Stimulated activated CD8-positive, alpha-beta memory T cell treated with anti-CD3 and anti-CD28 coated beads, Interleukin-15, amount 100 ng/mL, for 48 hours (primary cell): ENCODE measurements around the gene IRAG1.

Source experiments
- DNase-seq, 2 donors: peaks; one replicate each; pipeline ENCODE4 v3.0.0-alpha.2; 2020; ENCODE audit warnings: low read depth in 2 of 2

The IRAG1 gene, protein sequence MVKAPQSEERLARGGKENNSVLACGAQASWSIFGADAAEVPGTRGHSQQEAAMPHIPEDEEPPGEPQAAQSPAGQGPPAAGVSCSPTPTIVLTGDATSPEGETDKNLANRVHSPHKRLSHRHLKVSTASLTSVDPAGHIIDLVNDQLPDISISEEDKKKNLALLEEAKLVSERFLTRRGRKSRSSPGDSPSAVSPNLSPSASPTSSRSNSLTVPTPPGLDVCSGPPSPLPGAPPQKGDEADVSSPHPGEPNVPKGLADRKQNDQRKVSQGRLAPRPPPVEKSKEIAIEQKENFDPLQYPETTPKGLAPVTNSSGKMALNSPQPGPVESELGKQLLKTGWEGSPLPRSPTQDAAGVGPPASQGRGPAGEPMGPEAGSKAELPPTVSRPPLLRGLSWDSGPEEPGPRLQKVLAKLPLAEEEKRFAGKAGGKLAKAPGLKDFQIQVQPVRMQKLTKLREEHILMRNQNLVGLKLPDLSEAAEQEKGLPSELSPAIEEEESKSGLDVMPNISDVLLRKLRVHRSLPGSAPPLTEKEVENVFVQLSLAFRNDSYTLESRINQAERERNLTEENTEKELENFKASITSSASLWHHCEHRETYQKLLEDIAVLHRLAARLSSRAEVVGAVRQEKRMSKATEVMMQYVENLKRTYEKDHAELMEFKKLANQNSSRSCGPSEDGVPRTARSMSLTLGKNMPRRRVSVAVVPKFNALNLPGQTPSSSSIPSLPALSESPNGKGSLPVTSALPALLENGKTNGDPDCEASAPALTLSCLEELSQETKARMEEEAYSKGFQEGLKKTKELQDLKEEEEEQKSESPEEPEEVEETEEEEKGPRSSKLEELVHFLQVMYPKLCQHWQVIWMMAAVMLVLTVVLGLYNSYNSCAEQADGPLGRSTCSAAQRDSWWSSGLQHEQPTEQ

DNA sequence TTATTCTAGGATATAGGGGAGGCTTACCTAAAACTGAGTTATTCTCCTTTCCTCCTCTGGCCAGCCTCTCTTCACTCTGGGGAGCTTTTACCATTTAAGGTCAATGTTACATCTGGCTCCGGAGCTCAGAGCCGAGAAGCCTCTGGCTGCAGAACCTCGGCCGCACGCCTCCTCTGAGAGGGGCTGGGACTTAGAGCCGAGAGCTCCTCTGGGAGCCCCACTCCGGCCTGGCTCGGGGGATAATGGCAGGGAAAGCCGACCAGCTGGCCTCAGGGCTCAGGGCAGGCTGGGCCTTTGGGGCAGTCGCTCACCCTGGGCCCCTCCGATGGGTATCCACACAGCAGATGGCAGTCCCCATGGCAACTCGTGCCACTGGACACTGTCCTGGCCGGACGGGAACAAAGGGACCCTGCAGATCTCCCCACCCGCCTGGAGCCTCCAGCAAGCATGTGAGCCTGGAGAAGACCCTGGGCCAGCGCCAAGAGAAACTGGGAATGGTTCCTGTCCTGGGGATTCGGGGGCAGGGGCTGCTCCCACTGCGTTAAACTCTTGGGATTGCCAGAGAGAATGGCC is at the start of gene IRAG1:
TSS of gene IRAG1 (minus strand) at position 247 of the 573 bp plus-strand sequence. CDS start at position 94, 153 bp downstream.
- no peak for DNase-seq

DNA sequence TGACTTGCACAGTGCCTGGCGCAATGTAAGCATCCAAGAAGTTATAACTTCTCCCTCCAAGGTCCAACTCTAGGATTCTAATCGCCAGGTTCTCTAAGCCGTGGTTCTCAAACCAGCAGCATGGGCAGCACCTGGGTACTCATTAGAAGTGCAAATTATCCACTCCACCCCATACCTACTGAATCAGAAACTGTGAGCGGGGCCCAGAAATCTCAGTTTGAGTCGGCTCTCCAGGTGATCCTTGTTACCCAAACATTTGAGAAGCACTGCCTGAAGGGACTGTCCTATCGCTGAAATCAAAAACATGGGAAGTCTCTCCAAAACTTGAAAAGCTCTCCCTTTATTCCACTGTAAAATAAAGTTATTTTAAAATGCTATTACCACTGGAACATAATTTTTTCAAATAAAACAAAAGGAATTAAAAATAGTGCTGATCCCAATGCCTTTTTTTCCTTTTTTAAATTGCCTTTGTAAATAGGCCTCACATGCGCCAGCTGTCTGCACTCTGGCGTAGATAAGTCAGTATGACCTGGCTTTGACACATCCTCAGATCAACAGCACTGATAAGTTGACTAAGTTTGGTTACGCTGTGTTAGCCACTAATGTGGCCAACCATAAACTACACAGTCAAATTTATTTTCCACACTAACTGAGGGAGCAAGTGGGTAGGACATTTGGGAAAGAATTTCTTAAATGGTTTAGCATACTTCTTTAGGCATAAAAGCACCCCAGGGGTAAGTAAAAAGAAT is 49.1 kb upstream of the IRAG1 start:
- no peak for DNase-seq

DNA sequence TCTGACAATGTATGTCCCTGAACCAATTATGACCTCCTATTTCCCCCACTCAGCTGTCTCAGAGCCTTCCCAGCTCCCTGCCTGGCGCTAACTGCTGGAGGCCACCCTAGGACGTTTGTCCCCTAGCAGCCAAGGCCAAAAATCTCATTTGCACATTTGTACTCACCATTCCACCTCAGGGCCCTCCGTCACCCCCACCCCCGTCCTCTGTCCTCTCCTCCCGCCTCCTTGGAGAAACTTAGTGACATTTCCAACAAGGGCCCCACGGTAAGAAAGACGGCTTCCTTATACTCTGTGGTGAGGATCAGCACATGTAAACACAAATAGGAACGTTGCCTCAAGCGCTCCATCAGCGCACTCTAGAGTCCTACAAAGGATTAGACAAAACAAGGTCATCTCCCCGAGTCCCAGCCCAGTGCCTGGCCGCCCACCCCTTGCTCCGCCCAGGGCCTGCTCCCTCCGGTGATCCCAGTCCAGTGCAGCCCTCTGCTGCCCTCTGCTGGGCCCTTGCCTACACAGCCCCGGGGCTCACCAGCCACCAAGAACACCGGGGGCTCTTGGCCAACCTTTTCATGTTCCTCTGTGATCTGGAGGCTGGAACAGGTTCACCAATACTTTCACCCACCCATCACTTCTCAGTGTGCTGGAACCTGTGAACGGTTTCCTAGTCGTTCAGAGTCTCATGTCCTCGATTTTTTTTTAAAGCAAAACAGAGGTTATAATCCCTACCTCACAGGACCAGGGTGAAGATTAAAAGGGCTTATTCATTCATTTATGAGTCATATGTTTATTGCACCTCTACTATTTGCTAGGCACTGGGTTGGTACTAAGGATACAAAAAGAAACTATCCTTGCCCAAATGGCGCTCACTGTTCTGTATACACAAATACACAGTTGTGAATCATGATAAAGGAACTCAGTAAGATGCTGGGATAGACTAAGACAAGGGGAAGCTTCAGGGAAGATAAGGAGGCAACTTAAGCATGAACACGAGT is 42.2 kb upstream of the IRAG1 start:
- DNase-seq: peak; percentile 83 to 85

DNA sequence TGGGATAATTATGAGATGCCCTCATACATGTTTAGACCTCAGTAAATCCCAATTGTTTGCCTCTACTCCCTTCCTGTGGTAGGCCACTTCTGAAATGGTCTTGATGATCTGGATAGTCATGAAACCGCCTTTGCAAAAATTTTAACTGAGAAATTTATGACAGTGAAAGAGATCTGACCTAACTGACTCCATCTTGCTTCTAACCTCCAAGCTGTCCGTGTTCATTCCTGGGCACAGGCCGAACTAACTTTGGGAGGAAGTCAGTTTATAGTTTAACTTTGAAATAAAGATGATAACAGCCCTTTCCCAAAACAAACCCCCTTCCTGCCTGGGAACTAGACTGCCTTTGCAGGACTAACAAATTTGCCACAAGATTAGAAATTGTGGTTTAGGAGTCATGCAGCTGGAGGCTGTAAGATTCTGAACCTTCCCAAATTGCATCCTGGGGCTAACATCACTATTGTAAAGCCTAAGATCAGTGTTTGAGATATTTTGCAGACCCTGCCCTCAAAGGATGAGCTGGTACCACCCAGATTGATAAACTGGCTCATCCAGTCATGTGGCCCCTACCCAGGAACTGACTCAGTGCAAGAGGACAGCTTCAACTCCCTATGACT is 37.6 kb upstream of the IRAG1 start:
- no peak for DNase-seq

DNA sequence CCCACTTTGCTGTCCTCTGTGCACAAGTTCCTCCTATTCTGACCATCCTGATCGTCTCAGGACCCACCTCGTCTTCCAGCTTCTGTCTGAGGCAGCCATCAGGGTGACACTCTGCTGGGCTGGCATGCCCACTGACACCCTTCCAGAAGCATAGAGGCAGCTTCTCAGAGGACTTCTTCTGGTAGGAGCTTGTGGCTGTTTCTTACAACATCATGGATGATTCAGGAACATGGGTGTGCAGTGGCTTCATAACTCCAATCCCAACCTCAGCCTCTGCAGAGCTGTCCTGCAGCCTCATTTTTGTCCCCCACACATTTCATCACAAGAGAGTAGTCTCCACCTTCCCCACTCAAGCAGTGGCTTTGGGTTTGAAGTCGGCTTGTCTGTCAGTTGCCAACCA is 36.6 kb upstream of the IRAG1 start:
- DNase-seq: no peak

DNA sequence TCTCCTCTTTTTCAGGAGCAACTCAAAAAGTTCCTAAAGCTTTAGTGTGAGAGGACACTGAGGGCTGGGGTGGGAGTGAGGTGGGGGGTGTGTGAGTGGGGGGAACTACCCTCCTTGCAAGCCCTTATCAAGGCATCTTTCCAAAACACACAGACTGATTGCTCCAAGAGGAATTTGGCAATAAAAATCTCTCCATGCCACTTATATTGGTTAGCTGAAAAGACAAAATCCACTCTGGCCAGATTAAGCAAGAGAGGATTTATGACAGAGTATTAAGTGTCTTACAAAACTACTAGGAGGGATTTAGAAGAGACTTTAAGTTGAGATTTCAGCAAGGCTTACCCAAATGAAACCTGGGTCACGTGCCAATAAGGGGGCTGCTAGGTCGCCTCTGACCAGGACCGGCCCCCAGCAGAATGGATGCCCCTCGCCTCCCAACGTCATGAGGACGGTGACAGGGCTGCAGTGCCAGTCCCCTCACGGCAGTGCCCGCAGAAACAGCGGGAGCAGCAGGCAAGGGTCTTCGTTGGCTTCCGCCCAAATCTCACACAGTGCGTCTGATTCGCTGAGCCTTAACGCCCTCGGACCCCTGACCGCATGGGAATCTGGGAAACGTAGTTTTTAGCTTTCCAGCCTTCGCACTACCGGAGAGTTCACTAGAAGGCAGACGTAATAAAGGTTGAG is 35.4 kb upstream of the IRAG1 start:
- DNase-seq: no peak

DNA sequence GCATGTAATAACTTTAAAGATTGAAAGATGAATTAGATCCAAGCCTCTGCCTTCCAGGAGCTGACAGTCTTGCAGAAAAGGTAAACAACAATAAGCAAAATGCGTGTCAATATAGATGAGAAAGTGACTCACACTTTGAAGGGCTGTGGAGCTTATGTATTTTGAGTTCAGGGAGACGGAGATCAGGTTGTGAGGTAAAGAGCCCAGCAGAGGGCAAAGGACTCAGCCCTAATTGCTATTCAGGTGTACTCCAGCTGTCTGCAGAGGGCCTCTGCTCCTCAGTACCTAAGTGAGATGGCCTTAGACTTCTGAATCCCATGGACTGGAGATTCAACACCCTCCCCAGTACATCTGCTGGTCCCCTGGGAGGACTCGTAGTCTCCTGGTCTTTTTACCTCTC is 34.6 kb upstream of the IRAG1 start:
- no peak for DNase-seq

DNA sequence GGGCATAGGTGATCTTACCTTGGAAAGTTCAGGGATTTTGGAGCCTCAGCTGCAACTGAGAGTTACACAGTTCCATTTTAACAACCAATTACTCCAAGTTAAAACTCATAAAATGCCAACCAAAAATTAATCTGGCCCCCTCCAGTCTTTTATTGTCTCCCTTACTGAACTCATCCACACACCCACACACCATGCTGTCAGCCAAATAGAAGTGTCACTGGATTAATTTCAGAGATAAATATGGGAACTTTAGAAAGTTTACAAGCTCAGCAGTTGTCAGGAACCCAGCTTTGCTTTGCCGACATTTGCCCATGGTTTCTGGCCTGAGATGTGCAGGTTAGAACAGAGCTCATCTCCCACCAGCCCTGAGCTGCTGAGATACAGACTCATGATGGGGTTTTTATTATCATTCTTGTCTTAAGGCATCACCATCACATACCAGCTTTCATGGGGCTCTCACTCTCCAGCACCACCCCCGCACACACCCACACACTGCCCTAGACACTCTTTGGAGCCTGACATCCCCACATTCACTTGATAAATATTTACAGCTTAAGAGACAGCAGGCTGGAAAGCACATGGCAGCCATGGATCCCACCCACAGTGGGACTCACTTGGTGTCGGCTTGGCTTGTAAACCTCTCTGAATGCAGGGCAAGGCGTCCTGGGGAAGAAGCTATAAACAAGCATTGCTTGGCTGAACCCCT is 33.7 kb upstream of the IRAG1 start:
- no peak for DNase-seq

DNA sequence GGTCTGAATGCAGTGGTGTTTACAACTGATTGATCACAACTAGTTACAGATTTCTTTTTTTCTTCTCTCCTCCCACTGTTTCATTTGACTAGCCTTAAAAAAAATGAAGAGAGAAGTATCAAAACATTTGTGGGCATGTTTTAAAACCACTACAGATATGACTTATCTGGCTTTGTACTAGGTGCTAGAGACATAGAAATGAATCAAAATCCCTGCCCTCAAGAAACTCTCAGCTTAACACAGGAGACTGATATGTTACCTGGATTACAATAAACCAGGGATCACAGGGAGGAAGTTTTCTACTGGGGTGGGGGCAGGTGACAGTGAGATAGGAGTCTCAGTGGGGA is 32.3 kb upstream of the IRAG1 start:
- no peak for DNase-seq

DNA sequence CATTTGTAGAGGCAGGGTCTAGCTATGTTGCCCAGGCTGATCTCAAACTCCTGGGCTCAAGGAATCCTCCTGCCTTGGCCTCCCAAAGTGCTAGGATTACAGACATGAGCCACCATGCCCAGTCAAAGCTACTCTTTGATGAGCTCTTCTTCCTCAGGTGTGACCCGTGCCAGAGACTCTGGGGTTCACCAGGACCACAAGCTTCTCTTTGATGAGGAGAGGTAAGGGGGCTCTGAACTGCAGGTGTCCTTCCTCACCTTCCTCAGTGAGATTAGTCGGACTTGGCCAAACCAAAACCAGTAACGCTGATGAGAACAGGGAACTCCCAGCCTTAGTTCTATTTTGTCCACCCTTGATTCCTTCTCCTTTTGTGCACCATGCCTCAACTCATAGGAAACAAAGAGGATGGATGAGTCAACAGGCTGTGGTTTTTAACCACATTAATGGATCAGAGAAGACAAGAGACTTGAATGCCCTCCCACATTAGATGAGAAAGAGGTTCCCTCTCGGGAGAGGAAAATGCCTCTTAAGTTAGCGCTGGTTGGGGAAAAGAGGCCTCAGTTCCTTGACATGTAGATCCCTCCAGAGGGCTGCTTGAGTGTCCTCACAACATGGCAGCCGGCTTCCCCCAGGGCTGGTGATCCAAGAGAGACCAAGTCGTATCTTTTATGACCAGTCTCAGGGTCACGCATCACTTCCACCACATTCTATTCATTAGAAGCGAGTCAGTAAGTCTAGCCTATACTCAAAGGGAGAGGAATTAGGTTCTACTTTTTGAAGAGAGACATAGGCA is 31.8 kb upstream of the IRAG1 start:
- no peak for DNase-seq

DNA sequence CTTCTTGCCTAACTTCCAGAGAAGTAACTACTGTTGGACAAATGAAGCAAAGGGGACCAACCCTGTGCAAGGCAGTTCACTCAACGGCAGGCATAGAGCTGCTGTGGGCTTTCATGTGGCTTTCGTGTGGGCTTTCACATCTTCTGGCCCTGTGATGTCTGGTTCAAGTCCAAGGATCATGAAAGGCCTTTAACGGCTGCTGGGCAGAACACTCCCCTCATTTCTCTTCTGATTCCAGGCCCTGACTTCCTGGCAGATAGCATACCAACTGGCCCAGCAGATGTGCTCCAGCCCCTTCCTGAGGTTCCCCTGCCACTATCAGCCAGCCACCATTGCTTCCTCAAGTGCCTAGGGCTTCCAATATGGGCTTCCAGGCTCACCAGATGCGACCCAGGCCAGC is 28.8 kb upstream of the IRAG1 start:
- DNase-seq: no peak

DNA sequence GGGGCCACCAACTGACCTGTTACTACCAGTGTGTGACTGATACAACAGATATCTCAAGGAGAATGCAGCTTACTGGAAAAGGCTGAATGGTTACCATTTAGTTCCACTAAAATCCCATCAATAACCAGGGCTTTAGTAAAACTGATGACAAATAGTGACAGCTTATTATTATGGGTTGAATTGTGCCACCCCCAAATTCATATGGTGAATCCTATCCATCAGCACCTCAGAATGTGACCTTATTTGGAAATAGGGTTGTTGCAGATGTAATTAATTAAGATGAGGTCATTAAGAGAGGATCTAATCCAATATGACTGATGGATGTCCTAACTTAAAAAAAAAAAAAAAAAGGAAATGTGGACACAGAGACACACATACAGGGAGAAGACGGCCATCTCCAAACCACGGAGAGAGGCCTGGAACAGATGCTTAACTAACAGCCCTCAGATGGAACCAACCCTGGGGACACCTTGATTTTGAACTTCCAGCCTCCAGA is 27.4 kb upstream of the IRAG1 start:
- no peak for DNase-seq

DNA sequence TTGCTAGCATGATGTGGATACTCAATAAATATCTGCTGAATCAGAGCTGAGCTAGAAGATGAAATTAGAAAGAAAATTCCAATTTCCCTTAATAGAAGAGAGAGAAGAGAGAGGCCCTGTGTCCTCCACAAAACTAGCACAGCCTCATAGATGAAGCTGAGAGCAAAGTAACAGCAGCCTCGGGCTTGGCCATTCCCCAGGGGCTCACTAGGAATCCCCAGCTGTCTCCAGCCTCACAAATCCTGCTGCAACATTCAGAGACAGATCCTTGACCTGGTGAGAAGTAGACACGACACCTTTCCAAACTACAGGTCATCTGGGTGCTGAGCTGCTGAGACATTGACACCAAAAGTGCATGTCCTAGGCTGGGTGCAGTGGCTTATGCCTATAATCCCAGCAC is 26.1 kb upstream of the IRAG1 start:
- no peak for DNase-seq

DNA sequence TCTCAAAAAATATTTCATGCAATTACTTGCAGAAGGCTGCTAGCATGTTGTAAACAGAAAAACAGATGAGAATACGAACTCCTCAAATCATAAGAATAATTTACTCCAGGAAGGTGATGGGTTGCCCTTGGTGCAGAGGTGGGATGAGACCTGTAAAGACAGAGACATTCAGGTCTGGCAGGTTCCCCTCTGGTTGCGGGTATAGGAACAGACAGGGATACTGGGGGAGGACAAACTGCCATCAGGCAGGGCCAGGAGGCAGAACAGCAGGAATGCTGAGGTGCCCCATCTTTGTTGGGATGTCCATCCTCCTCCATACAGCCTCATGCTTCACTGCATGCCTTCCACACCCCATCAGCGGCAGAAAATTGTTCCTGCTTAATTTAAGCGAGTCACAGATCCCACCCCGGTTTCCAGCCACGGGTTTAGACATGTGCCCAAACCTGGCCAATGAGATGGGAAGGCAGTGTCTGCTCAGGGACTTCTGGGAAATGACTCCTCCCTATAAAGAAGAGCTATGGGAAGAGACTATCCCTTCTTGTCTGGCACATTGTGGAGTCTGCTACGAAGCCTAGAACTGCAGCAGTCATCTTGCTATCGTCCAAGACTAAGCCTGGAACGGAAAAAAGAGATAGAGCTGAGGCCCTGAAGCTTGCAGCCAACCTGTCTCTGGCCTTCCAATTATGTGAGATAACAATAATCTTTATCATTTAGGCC is 23.1 kb upstream of the IRAG1 start:
- no peak for DNase-seq

DNA sequence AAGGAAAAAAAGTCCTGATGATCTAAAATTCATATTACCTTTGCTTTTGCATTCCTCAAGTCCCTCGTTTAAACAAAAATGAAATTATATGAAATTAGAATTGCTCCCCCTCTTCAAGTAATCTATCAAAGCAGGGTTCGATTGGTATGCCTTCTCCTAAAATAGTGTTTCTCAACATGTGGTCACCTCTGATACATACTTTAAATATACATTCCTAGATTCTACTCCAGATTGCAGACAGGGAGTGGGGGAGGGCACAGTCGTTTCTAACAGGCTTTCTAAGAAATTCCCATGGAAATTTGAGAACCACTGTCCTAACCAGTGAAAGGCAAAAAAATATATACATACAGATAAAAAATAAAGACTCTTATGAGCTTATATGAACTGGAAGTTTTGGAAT is 22.6 kb upstream of the IRAG1 start:
- no peak for DNase-seq

DNA sequence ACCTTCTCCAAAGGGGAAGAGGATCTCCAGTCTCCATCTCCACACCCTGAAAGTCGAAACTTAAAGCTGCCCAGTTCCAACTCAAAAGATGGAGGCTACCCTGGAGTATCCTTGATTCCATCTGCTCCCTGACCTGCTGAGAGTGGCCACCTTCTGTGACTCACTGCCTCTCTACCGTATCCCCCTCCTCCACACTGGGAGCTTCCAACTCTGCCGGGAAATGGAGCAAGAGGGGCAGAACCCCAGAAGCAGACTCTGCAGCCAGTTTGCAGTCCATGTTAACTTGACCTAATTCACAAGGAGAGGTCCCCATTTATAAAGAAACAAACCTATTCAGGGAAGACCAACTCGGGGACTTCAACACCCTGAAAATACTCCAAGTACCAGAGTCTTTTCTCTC is 22.0 kb upstream of the IRAG1 start:
- no peak for DNase-seq
